Naive thymus-derived CD4-positive, alpha-beta T cell (primary cell): ENCODE results near the gene AOPEP. TPM values are rescaled to one million over a fixed set of nuclear protein-coding genes. Genes with fewer than 3 reads are reported as not detected.
"Not testable (repeated sequence)": the region's sequence is repeated elsewhere in the genome, so short reads cannot be mapped to it uniquely, and the experiment has no call there.

Experiments used
- ATAC-seq: fragments of 150-1000 bp; cut with Tn5 transposase; 2 replicates; pipeline ENCODE4 v1.10.0; 2021; ENCODE audit warnings: mild to moderate bottlenecking, moderate library complexity
- CTCF ChIA-PET: fragments of 350-600 bp; sonication (Branson Sonifier 250); formaldehyde crosslinking; loops from one replicate; lab custom pipeline; 2021; ENCODE audit warnings: antibody characterized with exemption; lab: Charles Lee
- POLR2A ChIA-PET: fragments of 350-600 bp; sonication (Branson Sonifier 250); formaldehyde crosslinking; loops from one replicate; lab custom pipeline; 2021; ENCODE audit warnings: antibody characterized with exemption, inconsistent platforms; lab: Charles Lee
- DNase-seq, 9 donors: peaks; one replicate each; pipeline versions ENCODE4 v3.0.0 to v3.0.0-alpha.2; 2020 to 2022; ENCODE audit warnings: mixed read lengths in 1 of 9
- H3K27ac ChIP-seq: one replicate; pipeline ENCODE4 v1.7.0; 2013; ENCODE audit warnings: mild to moderate bottlenecking, low read depth, low read length, moderate library complexity
- H3K27me3 ChIP-seq, 2 donors: one replicate each; pipeline ENCODE4 v1.7.0; 2013; ENCODE audit warnings: low read length in 2 of 2, mild to moderate bottlenecking in 2 of 2, moderate library complexity in 2 of 2; ENCODE audit not compliant: control insufficient read depth in 2 of 2, insufficient read depth in 2 of 2
- H3K36me3 ChIP-seq, 3 experiments: 1 replicate in 2 of 3; 2 replicates in 1 of 3; pipeline ENCODE4 v1.7.0; 2013; ENCODE audit warnings: low read length in 3 of 3, mild to moderate bottlenecking in 3 of 3, moderate library complexity in 1 of 3; ENCODE audit not compliant: insufficient read depth in 3 of 3, control insufficient read depth in 2 of 3
- H3K4me1 ChIP-seq, 2 donors: one replicate each; pipeline ENCODE4 v1.7.0; 2013; ENCODE audit warnings: low read length in 2 of 2, mild to moderate bottlenecking in 2 of 2, moderate library complexity in 1 of 2; ENCODE audit not compliant: control insufficient read depth in 2 of 2, insufficient read depth in 2 of 2
- H3K4me3 ChIP-seq: 2 replicates; pipeline ENCODE4 v1.7.0; 2013; ENCODE audit warnings: mild to moderate bottlenecking, low read length
- H3K9me3 ChIP-seq, 3 experiments: 1 replicate in 2 of 3; 2 replicates in 1 of 3; pipeline ENCODE4 v1.7.0; 2013; ENCODE audit warnings: low read length in 3 of 3; ENCODE audit not compliant: control insufficient read depth in 2 of 3
- H3K27ac Mint-ChIP-seq, 9 donors: one replicate each; pipeline ENCODE4 v1.8.0; 2020 to 2022; ENCODE audit warnings: mixed read lengths in 9 of 9, mild to moderate bottlenecking in 8 of 9, moderate library complexity in 5 of 9, inconsistent platforms in 2 of 9
- H3K27me3 Mint-ChIP-seq, 5 donors: one replicate each; pipeline ENCODE4 v1.8.0; 2021 to 2022; ENCODE audit warnings: mixed read lengths in 5 of 5, mild to moderate bottlenecking in 1 of 5
- H3K36me3 Mint-ChIP-seq, 5 donors: one replicate each; pipeline ENCODE4 v1.8.0; 2020 to 2022; ENCODE audit warnings: mixed read lengths in 5 of 5, mild to moderate bottlenecking in 3 of 5, inconsistent platforms in 1 of 5
- H3K4me1 Mint-ChIP-seq, 7 donors: one replicate each; pipeline ENCODE4 v1.8.0; 2020 to 2022; ENCODE audit warnings: mixed read lengths in 7 of 7, mild to moderate bottlenecking in 3 of 7, inconsistent platforms in 1 of 7
- H3K4me3 Mint-ChIP-seq, 10 donors: one replicate each; pipeline ENCODE4 v1.8.0; 2020 to 2022; ENCODE audit warnings: mild to moderate bottlenecking in 10 of 10, mixed read lengths in 10 of 10, moderate library complexity in 6 of 10, inconsistent platforms in 2 of 10
- H3K9me3 Mint-ChIP-seq, 11 donors: one replicate each; pipeline ENCODE4 v1.8.0; 2020 to 2022; ENCODE audit warnings: mixed read lengths in 11 of 11, mild to moderate bottlenecking in 4 of 11, inconsistent platforms in 1 of 11, moderate library complexity in 1 of 11
- intact Hi-C, 2 donors: fragments of 100-400 bp; cut with micrococcal nuclease; formaldehyde crosslinking; loops; one replicate each; pipeline ENCODE4 v1.15.1; 2023
- polyA plus RNA-seq, 2 donors: library from polyadenylated mRNA; unstranded; fragments of 300-500 nt; fragmentation: Illumina TruSeq; gene quantifications; one replicate each; pipeline ENCODE4 v1.2.3, GENCODE V29; 2021
- total RNA-seq, 6 experiments: library from RNA in 5 of 6; stranded (reverse) in 5 of 6; gene quantifications; 1 replicate in 5 of 6; 2 replicates in 1 of 6; pipeline ENCODE4 v1.2.3 and lab custom pipeline; 2021 to 2026

The AOPEP gene
- total and polyA plus RNA-seq, 7 experiments from 2014 or later: 5.7 to 19.0 (median 13.6) TPM

DNA sequence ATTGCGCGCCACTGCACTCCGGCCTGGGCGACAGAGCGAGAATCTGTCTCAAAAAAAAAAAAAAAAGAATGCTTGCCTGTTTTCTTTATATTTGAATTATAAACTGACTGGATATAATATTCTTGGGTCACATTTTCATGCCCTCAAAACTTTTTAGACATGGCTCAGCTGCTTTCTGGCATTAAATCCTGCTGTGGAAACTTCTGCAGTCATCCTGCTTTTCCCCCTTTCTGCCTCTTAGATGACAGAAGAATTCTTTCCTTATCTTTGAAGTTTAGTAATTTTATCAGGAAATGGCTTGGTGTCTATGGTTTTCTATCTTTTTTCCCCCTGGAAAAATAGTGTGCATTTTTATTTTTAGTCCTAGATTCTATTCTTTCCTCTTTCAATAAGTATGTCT, 234.5 kb downstream of the AOPEP start:
- Histone ChIP-seq H3K36me3 (no peaks in the 10 kb centered on the region), H3K27ac (no peak overlapping the region), H3K4me3 (no peak overlapping the region), H3K27me3 (no peaks in the 10 kb centered on the region), H3K4me1 (no peaks in the 10 kb centered on the region), H3K9me3 (no peaks in the 10 kb centered on the region)
- Mint-ChIP-seq H3K4me1 (no peaks in the 10 kb centered on the region), H3K9me3 (peaks cover 0 to 1% (median 0%) of the 10 kb centered on the region in 11 donors), H3K36me3 (peaks cover 3 to 52% (median 29%) of the 10 kb centered on the region in 5 donors), H3K4me3 (no peak overlapping the region), H3K27me3 (peaks cover 0 to 2% (median 0%) of the 10 kb centered on the region in 5 donors), H3K27ac (peak overlapping the region in 1 of 9 donors; percentile 20)
- intact Hi-C loops: no loop called here
- no peak for ATAC-seq
- CTCF ChIA-PET: no interaction called here
- POLR2A ChIA-PET: no interaction called here
- no peak for DNase-seq

DNA sequence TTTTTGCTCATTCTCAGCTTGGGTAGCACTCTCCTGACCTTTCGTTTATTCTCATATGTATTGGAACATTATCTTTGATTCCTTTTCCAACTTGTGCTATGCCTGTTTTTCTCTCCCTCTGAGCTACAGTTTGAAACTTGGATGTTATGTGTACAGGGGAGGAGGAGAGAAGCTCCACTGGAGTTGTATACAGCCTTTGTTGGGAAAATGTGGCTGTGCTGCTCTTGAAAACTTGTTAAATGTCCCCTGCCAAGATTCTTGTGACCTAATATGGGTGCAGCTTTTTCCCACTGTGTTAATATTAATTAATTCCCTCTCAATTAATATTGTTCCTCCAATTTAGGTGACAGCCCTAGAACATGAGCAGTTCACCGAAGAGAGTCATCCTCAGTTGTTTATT, 235.4 kb downstream of the AOPEP start:
- H3K4me3 Mint-ChIP-seq: no peak overlapping the region
- H3K9me3 Mint-ChIP-seq: peaks cover 0 to 1% (median 0%) of the 10 kb centered on the region in 11 donors
- ATAC-seq (no peak), DNase-seq (no peak)
- no peaks in the 10 kb centered on the region for H3K36me3 ChIP-seq
- ChIA-PET CTCF (no interaction called here), POLR2A (no interaction called here)
- no peaks in the 10 kb centered on the region for H3K4me1 Mint-ChIP-seq
- no peaks in the 10 kb centered on the region for H3K9me3 ChIP-seq
- no peaks in the 10 kb centered on the region for H3K27me3 ChIP-seq
- H3K4me1 ChIP-seq: no peaks in the 10 kb centered on the region
- no peak overlapping the region for H3K4me3 ChIP-seq
- intact Hi-C loops: no loop called here
- peaks cover 0 to 46% (median 22%) of the 10 kb centered on the region in 5 donors for H3K36me3 Mint-ChIP-seq
- H3K27me3 Mint-ChIP-seq: peaks cover 0 to 2% (median 0%) of the 10 kb centered on the region in 5 donors
- H3K27ac ChIP-seq: no peak overlapping the region
- H3K27ac Mint-ChIP-seq: no peak overlapping the region

DNA sequence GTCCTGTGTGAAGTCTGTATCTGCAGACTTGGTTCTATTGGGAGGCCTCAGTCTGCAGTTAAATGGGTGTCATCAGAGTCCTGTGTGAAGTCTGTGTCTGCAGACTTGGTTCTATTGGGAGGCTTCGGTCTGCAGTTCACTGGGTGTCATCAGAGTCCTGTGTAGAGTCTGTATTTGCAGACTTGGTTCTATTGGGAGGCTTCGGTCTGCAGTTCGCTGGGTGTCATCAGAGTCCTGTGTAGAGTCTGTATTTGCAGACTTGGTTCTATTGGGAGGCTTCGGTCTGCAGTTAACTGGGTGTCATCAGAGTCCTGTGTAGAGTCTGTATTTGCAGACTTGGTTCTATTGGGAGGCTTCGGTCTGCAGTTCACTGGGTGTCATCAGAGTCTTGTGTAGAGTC, 239.1 kb downstream of the AOPEP start:
- POLR2A ChIA-PET, H3K27ac ChIP-seq, H3K9me3 ChIP-seq, ATAC-seq, H3K27me3 ChIP-seq, CTCF ChIA-PET, H3K4me3 ChIP-seq, H3K4me1 ChIP-seq, H3K27ac Mint-ChIP-seq, H3K4me1 Mint-ChIP-seq, H3K27me3 Mint-ChIP-seq, H3K4me3 Mint-ChIP-seq, H3K9me3 Mint-ChIP-seq, DNase-seq, intact Hi-C loops, H3K36me3 ChIP-seq: not testable (repeated sequence)
- peaks cover 2 to 46% (median 30%) of the 10 kb centered on the region in 5 donors for H3K36me3 Mint-ChIP-seq

DNA sequence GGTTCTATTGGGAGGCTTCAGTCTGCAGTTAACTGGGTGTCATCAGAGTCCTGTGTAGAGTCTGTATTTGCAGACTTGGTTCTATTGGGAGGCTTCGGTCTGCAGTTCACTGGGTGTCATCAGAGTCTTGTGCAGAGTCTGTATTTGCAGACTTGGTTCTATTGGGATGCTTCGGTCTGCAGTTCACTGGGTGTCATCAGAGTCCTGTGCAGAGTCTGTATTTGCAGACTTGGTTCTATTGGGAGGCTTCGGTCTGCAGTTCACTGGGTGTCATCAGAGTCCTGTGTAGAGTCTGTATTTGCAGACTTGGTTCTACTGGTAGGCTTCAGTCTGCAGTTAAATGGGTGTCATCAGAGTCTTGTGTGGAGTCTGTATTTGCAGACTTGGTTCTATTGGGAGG, 239.5 kb downstream of the AOPEP start:
- H3K4me3 Mint-ChIP-seq, CTCF ChIA-PET, H3K27ac Mint-ChIP-seq, H3K36me3 ChIP-seq, POLR2A ChIA-PET, ATAC-seq, H3K9me3 Mint-ChIP-seq, H3K27me3 Mint-ChIP-seq, H3K4me1 Mint-ChIP-seq, H3K27ac ChIP-seq, H3K4me1 ChIP-seq, intact Hi-C loops, H3K9me3 ChIP-seq, DNase-seq, H3K27me3 ChIP-seq, H3K4me3 ChIP-seq: not testable (repeated sequence)
- peaks cover 2 to 46% (median 30%) of the 10 kb centered on the region in 5 donors for H3K36me3 Mint-ChIP-seq

DNA sequence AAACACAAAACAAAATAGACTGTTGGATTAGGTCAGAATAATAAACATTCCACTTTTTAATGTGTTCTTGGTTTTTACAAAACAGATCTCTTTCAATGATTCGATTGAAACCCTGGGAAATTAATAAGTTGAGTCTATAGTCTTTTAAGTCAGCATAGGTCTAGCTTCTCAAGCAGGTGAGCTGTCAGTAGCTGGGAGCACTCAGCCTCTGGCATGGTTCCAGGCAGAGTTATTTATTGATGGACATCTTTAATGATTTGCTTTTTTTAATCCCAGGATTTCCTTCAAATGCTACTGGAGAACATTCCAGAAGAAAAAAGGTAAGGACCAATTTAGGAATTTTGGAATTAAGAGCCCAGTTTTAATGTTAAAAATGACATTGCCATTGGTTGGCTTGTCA, 241.0 kb downstream of the AOPEP start:
- peak overlapping the region in 2 of 9 donors; percentile 17 to 54 for H3K27ac Mint-ChIP-seq
- POLR2A ChIA-PET: no interaction called here
- no peak overlapping the region for H3K4me3 Mint-ChIP-seq
- intact Hi-C loops: no loop called here
- Histone ChIP-seq H3K27me3 (no peaks in the 10 kb centered on the region), H3K36me3 (no peaks in the 10 kb centered on the region), H3K27ac (no peak overlapping the region), H3K4me1 (no peaks in the 10 kb centered on the region), H3K4me3 (no peak overlapping the region), H3K9me3 (no peaks in the 10 kb centered on the region)
- DNase-seq (no peak), ATAC-seq (no peak)
- no peaks in the 10 kb centered on the region for H3K9me3 Mint-ChIP-seq
- CTCF ChIA-PET: no interaction called here
- peaks cover 0 to 2% (median 0%) of the 10 kb centered on the region in 5 donors for H3K27me3 Mint-ChIP-seq
- peaks cover 2 to 39% (median 24%) of the 10 kb centered on the region in 5 donors for H3K36me3 Mint-ChIP-seq
- no peaks in the 10 kb centered on the region for H3K4me1 Mint-ChIP-seq

DNA sequence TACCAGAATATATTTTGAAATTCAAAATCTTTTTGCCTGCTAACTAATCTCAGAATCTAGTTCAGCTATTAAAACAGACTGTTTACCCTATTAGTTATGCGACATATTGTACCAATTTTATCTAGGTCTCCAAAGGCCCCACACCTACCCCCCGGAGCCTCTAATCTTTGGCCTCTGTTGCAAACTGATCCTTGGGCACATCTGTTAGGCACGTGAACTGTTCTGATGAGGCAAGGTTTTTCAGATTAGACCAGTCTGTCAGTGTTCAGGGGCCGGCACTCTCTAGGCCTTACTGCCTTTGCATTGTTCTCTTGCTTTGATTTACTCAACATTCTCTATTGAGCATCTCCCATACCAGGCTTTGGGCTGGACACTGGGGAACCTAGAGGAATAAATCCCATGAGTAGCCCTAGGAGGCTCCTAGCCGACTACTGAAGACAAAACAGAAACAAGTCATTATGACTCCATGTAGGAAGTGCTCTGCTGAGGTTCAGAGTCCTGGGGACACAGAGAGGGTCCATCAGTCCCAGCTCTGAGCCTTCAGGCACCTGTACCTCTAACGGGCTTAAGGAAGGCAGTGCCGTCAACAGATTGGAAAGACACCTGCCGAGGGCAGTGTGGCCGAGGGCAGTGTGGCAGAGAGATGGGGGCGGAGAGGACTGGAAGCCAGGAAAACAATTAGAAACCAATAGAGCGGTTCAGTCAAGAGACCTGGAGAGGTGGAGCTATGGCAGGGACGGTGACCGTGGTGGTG, 245.1 kb downstream of the AOPEP start:
- DNase-seq: no peak
- no peaks in the 10 kb centered on the region for H3K36me3 ChIP-seq
- no peak overlapping the region for H3K27ac Mint-ChIP-seq
- POLR2A ChIA-PET: no interaction called here
- ATAC-seq: no peak
- H3K27ac ChIP-seq: no peak overlapping the region
- H3K27me3 ChIP-seq: no peaks in the 10 kb centered on the region
- intact Hi-C loops: no loop called here
- no peaks in the 10 kb centered on the region for H3K9me3 ChIP-seq
- no peaks in the 10 kb centered on the region for H3K4me1 Mint-ChIP-seq
- peaks cover 2 to 31% (median 26%) of the 10 kb centered on the region in 5 donors for H3K36me3 Mint-ChIP-seq
- H3K27me3 Mint-ChIP-seq: no peaks in the 10 kb centered on the region
- H3K4me3 Mint-ChIP-seq: no peak overlapping the region
- H3K4me3 ChIP-seq: no peak overlapping the region
- H3K4me1 ChIP-seq: no peaks in the 10 kb centered on the region
- CTCF ChIA-PET: no interaction called here
- H3K9me3 Mint-ChIP-seq: no peaks in the 10 kb centered on the region

DNA sequence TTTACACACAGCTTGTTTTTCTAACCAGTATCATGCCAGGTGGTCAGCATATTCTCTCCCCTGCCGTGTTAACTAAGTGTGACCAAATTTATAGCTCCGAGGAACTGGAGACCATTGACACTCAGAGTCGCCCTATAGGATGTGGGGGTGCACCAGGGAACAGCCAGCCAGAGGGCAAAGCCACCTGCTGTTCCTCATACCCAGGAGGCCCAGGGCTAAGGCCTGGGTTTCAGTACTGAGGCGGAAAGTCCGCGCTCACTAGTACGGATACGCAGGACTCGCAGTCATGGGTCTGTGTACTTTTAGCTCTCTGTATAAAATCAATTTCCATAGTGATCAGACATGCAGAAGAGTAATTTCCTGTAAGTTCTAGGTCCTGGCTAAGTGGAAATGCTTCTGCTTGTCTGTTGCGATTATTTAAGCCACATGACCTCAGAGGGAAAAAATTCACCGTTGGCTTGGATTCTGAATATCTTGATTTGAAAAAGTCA, 247.0 kb downstream of the AOPEP start:
- H3K36me3 ChIP-seq: no peaks in the 10 kb centered on the region
- H3K9me3 ChIP-seq: no peaks in the 10 kb centered on the region
- no peaks in the 10 kb centered on the region for H3K27me3 Mint-ChIP-seq
- H3K27me3 ChIP-seq: no peaks in the 10 kb centered on the region
- ATAC-seq (no peak), DNase-seq (no peak)
- H3K27ac ChIP-seq: no peak overlapping the region
- H3K4me3 Mint-ChIP-seq: no peak overlapping the region
- no peak overlapping the region for H3K27ac Mint-ChIP-seq
- H3K36me3 Mint-ChIP-seq: peaks cover 0 to 32% (median 18%) of the 10 kb centered on the region in 5 donors
- POLR2A ChIA-PET: no interaction called here
- CTCF ChIA-PET: no interaction called here
- intact Hi-C loops: no loop called here
- no peak overlapping the region for H3K4me3 ChIP-seq
- H3K9me3 Mint-ChIP-seq: no peaks in the 10 kb centered on the region
- no peaks in the 10 kb centered on the region for H3K4me1 Mint-ChIP-seq
- H3K4me1 ChIP-seq: no peaks in the 10 kb centered on the region
